Heart left ventricle (tissue), 13 donors: Measurements from ENCODE around the gene BCL11A.

Experiments
- CTCF ChIP-seq, 12 donors: fragments of 200-600 bp; sonication (generic) in 4 of 12; IDR thresholded peaks; one replicate each; pipeline versions ENCODE4 v1.5.0 to v1.8.0; 2018 to 2022; ENCODE audit warnings: antibody characterized with exemption in 12 of 12, mild to moderate bottlenecking in 5 of 12
- POLR2A ChIP-seq, 2 donors: fragments of 450-650 bp; IDR thresholded peaks; one replicate each; pipeline ENCODE4 v1.6.1; 2017; ENCODE audit warnings: antibody characterized with exemption in 2 of 2, mild to moderate bottlenecking in 2 of 2, moderate library complexity in 2 of 2
- donor health status: ischemic (EF 13 %, LVEDD 7.1; RV severe dilation, severe dysfunction).
- donor health status: DM: no; HTN: yes; CAD: no.
- donor health status: DM: no; HTN: no; CAD: no.
- donor health status: ischemic (EF 25% LVEDD 6.9; RV normal size, moderate dysfunction).
- donor health status: ischemic (EF 25% LVEDD 5.7; RV mildly dilated, moderate dysfunction).
- donor health status: ischemic (EF 35%, LVEDD 5.7; RV mildly dilated, moderate dysfunction).
- donor health status: nonischemic (EF 11% LVEDD 7.7; RV severe dilation, severe dysfunction).
- donor health status: DM: yes; HTN: yes; CAD: no.
- donor health status: PGD.
- donor health status: ischemic (EF 29% LVEDD 5.4; RV normal size, mild dysfunction).
- donor health status: nonischemic (EF 23%, LVEDD 6.1; RV moderate dilation, normal function).

GRCh38 chr2:60555783-60556139 is 2.3 kb upstream of the BCL11A start:
- TF ChIP-seq CTCF (IDR thresholded peaks at IDR 0.05) (no peak), POLR2A (IDR thresholded peaks at IDR 0.05) (no peak)
